ENCODE data around the gene GATC.

GRCh38 chr12:120413901-120414695 lies 32.1 kb upstream of the GATC start:
- no peak for TF ChIP-seq RAD21 (IDR thresholded peaks at IDR 0.05; ENCODE audit: low read length)
- no peak for TF ChIP-seq CTCF (conservative IDR thresholded peaks at IDR 0.05; ENCODE audit: low read depth, low read length)
- TF ChIP-seq POLR2A (IDR thresholded peaks at IDR 0.05; ENCODE audit: low read depth, low read length), result no peak
- TF ChIP-seq RFX5 (IDR thresholded peaks at IDR 0.05; ENCODE audit: low read depth, low read length), result no peak
- no peak for TF ChIP-seq FOS (IDR thresholded peaks at IDR 0.05; ENCODE audit: low read depth, low read length)
- TF ChIP-seq RCOR1 (IDR thresholded peaks at IDR 0.05; ENCODE audit: insufficient replicate concordance, low read length), result no peak
- no peak for TF ChIP-seq SMC3 (IDR thresholded peaks at IDR 0.05; ENCODE audit: low read depth, low read length)
- TF ChIP-seq USF2 (IDR thresholded peaks at IDR 0.05; ENCODE audit: low read depth, low read length), result no peak
- no peak for TF ChIP-seq CEBPB (IDR thresholded peaks at IDR 0.05; ENCODE audit: low read depth, low read length)
- TF ChIP-seq CHD1 (IDR thresholded peaks at IDR 0.05; ENCODE audit: low read depth, low read length), result no peak
- no peak for TF ChIP-seq NFE2L2 (IDR thresholded peaks at IDR 0.05; ENCODE audit: low read depth, low read length)
- TF ChIP-seq BHLHE40 (IDR thresholded peaks at IDR 0.05; ENCODE audit: low read depth, low read length), result no peak
- TF ChIP-seq ELK1 (IDR thresholded peaks at IDR 0.05; ENCODE audit: borderline replicate concordance, low read depth, low read length), result no peak
- TF ChIP-seq MAZ (IDR thresholded peaks at IDR 0.05; ENCODE audit: borderline replicate concordance, low read depth, low read length), result no peak
